H9 (cell line): Measurements from ENCODE around the gene RASGRF2. TPM values are rescaled to one million over a fixed set of nuclear protein-coding genes. Genes with fewer than 3 reads are reported as not detected.
A peak's percentile ranks its signal among the peaks of the same experiment; 100 is the strongest.

ENCODE experiments used
- DNase-seq: peaks from one replicate; pipeline ENCODE4 v3.0.0-alpha.2; 2017
- H2AFZ ChIP-seq: one replicate; pipeline ENCODE4 v1.6.1; 2013; ENCODE audit warnings: mild to moderate bottlenecking, low read length, control low read depth, moderate library complexity
- H2AK5ac ChIP-seq: 2 replicates; pipeline ENCODE4 v1.6.1; 2013; ENCODE audit warnings: low read length, control low read depth, mixed read lengths; ENCODE audit not compliant: insufficient read length
- H2BK120ac ChIP-seq: one replicate; pipeline ENCODE4 v1.6.1; 2013; ENCODE audit warnings: low read depth, mild to moderate bottlenecking, low read length, control low read depth, inconsistent platforms; ENCODE audit not compliant: poor library complexity, severe bottlenecking
- H2BK12ac ChIP-seq: 2 replicates; pipeline ENCODE4 v1.6.1; 2013; ENCODE audit warnings: low read length, control low read depth, mixed read lengths, low read depth; ENCODE audit not compliant: insufficient read length
- H2BK15ac ChIP-seq: 2 replicates; pipeline ENCODE4 v1.6.1; 2013; ENCODE audit warnings: low read depth, low read length, control low read depth
- H2BK20ac ChIP-seq: one replicate; pipeline ENCODE4 v1.6.1; 2013; ENCODE audit warnings: low read depth, mild to moderate bottlenecking, low read length, control low read depth, inconsistent platforms; ENCODE audit not compliant: poor library complexity, severe bottlenecking
- H2BK5ac ChIP-seq: 2 replicates; pipeline ENCODE4 v1.6.1; 2013; ENCODE audit warnings: low read length, control low read depth, mixed read lengths; ENCODE audit not compliant: insufficient read length
- H3K14ac ChIP-seq: 2 replicates; pipeline ENCODE4 v1.6.1; 2013; ENCODE audit warnings: low read length, control low read depth; ENCODE audit not compliant: insufficient read depth
- H3K18ac ChIP-seq: 2 replicates; pipeline ENCODE4 v1.6.1; 2013; ENCODE audit warnings: low read depth, mild to moderate bottlenecking, mixed read lengths, low read length, control low read depth; ENCODE audit not compliant: insufficient read length
- H3K23ac ChIP-seq: 2 replicates; pipeline ENCODE4 v1.6.1; 2013; ENCODE audit warnings: low read length, control low read depth, mixed read lengths, low read depth; ENCODE audit not compliant: insufficient read length
- H3K23me2 ChIP-seq: 2 replicates; pipeline ENCODE4 v1.6.1; 2013; ENCODE audit warnings: low read depth, mild to moderate bottlenecking, mixed read lengths, low read length, control low read depth; ENCODE audit not compliant: insufficient read length, poor library complexity, severe bottlenecking
- H3K27ac ChIP-seq: 2 replicates; pipeline ENCODE4 v1.5.1; 2013; ENCODE audit warnings: low read length, control low read depth, mixed read lengths, low read depth; ENCODE audit not compliant: insufficient read length
- H3K27me3 ChIP-seq: 2 replicates; pipeline ENCODE4 v1.6.1; 2013; ENCODE audit warnings: low read length, control low read depth, inconsistent platforms; ENCODE audit not compliant: insufficient read depth
- H3K4ac ChIP-seq: 2 replicates; pipeline ENCODE4 v1.6.1; 2013; ENCODE audit warnings: low read depth, mild to moderate bottlenecking, control low read depth, inconsistent platforms, low read length, moderate library complexity
- H3K4me1 ChIP-seq: 2 replicates; pipeline ENCODE4 v1.6.1; 2013; ENCODE audit warnings: low read length, control low read depth, inconsistent platforms; ENCODE audit not compliant: insufficient read depth
- H3K4me2 ChIP-seq: 2 replicates; pipeline ENCODE4 v1.6.1; 2013; ENCODE audit warnings: low read length, control low read depth, mixed read lengths; ENCODE audit not compliant: insufficient read length, insufficient read depth
- H3K56ac ChIP-seq: 2 replicates; pipeline ENCODE4 v1.6.1; 2013; ENCODE audit warnings: low read depth, mild to moderate bottlenecking, mixed read lengths, low read length, control low read depth; ENCODE audit not compliant: insufficient read length
- H3K79me1 ChIP-seq: 2 replicates; pipeline ENCODE4 v1.6.1; 2013; ENCODE audit warnings: low read depth, mild to moderate bottlenecking, moderate library complexity, low read length, control low read depth, inconsistent platforms; ENCODE audit not compliant: insufficient read depth, poor library complexity, severe bottlenecking
- H3K79me2 ChIP-seq: 2 replicates; pipeline ENCODE4 v1.6.1; 2013; ENCODE audit warnings: low read length, control low read depth, inconsistent platforms; ENCODE audit not compliant: insufficient read depth
- H3K9ac ChIP-seq: 2 replicates; pipeline ENCODE4 v1.6.1; 2013; ENCODE audit warnings: low read length, control low read depth, mixed read lengths; ENCODE audit not compliant: insufficient read length; ENCODE audit errors: extremely low read depth
- H3K9me3 ChIP-seq: one replicate; pipeline ENCODE4 v1.6.1; 2013; ENCODE audit warnings: low read depth, low read length, inconsistent platforms; ENCODE audit not compliant: control insufficient read depth
- H3T11ph ChIP-seq: one replicate; pipeline ENCODE4 v1.6.1; 2013; ENCODE audit warnings: mild to moderate bottlenecking, low read length, control low read depth, inconsistent platforms
- H4K20me1 ChIP-seq: one replicate; pipeline ENCODE4 v1.6.1; 2013; ENCODE audit not compliant: control insufficient read depth, insufficient read length, insufficient read depth
- H4K5ac ChIP-seq: 2 replicates; pipeline ENCODE4 v1.6.1; 2013; ENCODE audit warnings: low read depth, mild to moderate bottlenecking, mixed read lengths, low read length, control low read depth; ENCODE audit not compliant: insufficient read length
- H4K8ac ChIP-seq: replicated peaks from 2 replicates; pipeline ENCODE4 v1.6.1; 2013; ENCODE audit warnings: low read length, control low read depth, mixed read lengths, low read depth; ENCODE audit not compliant: insufficient read length
- H4K91ac ChIP-seq: 2 replicates; pipeline ENCODE4 v1.6.1; 2013; ENCODE audit warnings: low read depth, mild to moderate bottlenecking, moderate library complexity, mixed read lengths, low read length, control low read depth; ENCODE audit not compliant: insufficient read length
- H3K27ac Mint-ChIP-seq, 3 experiments: 2 replicates in 2 of 3; 3 replicates in 1 of 3; pipeline ENCODE4 v1.8.0; 2020 to 2021; ENCODE audit warnings: mixed read lengths in 3 of 3, mild to moderate bottlenecking in 1 of 3, moderate library complexity in 1 of 3
- H3K27me3 Mint-ChIP-seq: 2 replicates; pipeline ENCODE4 v1.8.0; 2021; ENCODE audit warnings: low read depth, mild to moderate bottlenecking, moderate library complexity, mixed read lengths
- H3K36me3 Mint-ChIP-seq, 3 experiments: 2 replicates in 2 of 3; 3 replicates in 1 of 3; pipeline ENCODE4 v1.8.0; 2020 to 2021; ENCODE audit warnings: low read depth in 3 of 3, mixed read lengths in 3 of 3; ENCODE audit not compliant: insufficient read depth in 1 of 3
- H3K4me1 Mint-ChIP-seq, 2 experiments: 2 replicates each; pipeline ENCODE4 v1.8.0; 2020; ENCODE audit warnings: mixed read lengths in 2 of 2
- H3K4me3 Mint-ChIP-seq, 2 experiments: 2 replicates in 1 of 2; 3 replicates in 1 of 2; pipeline ENCODE4 v1.8.0; 2020 to 2021; ENCODE audit warnings: mild to moderate bottlenecking in 2 of 2, mixed read lengths in 2 of 2, moderate library complexity in 1 of 2
- H3K9me3 Mint-ChIP-seq, 2 experiments: 2 replicates in 1 of 2; 3 replicates in 1 of 2; pipeline ENCODE4 v1.8.0; 2020; ENCODE audit warnings: mild to moderate bottlenecking in 2 of 2, mixed read lengths in 2 of 2, moderate library complexity in 1 of 2
- total RNA-seq: library from RNA; stranded (reverse); gene quantifications from 2 replicates; pipeline ENCODE4 v1.2.1, GENCODE V29; 2021
- TF ChIP-seq, protein P1 (sequence below): fragments of 200-600 bp; sonication (generic); conservative IDR thresholded peaks from 3 replicates; pipeline ENCODE4 v1.8.0; 2021; ENCODE audit warnings: antibody characterized with exemption, mild to moderate bottlenecking

The RASGRF2 gene
- total RNA-seq, 1 experiment from 2014 or later: 13.5 TPM

DNA sequence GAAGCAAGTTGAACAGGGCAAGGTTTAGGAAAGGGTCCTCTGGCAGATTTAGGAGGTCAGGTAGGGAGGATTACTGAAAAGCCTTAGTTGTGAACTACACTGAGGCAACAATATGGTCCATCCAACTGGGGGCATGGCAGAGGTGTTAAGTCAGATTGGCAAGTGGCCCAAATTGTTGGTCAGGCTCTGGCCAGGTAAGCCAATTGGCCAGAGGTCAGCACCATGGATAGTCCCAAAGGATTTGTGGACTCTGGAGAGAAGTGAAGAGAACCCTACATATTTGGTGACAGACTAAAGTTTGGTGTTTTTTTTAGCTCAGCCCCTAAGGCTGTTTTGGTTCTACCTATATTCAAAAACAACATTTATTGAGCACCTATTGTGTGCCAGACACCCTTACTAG is 39.1 kb upstream of the RASGRF2 start:
- Mint-ChIP-seq H3K36me3 (peaks cover 0 to 4% (median 0%) of the 10 kb centered on the region in 3 experiments; a peak in 1 of 7 replicates), H3K9me3 (no peaks in the 10 kb centered on the region), H3K27ac (no peak overlapping the region), H3K4me1 (peaks cover 24 to 27% of the 10 kb centered on the region in 2 experiments), H3K4me3 (no peak overlapping the region), H3K27me3 (no peaks in the 10 kb centered on the region)
- no peak overlapping the region for H4K8ac ChIP-seq
- H3K27me3 ChIP-seq: no peaks in the 10 kb centered on the region
- no peak overlapping the region for H3K4me2 ChIP-seq
- H2BK5ac ChIP-seq: no peak overlapping the region
- H3K4me1 ChIP-seq: peaks cover 2% of the 10 kb centered on the region; the same call in 1 of the 2 replicates
- no peak overlapping the region for H2AK5ac ChIP-seq
- H2BK15ac ChIP-seq: no peak overlapping the region
- H3K9ac ChIP-seq: no peak overlapping the region
- H3K14ac ChIP-seq: no peak overlapping the region
- no peak overlapping the region for H3K23ac ChIP-seq
- H4K5ac ChIP-seq: no peak overlapping the region
- no peaks in the 10 kb centered on the region for H3K79me1 ChIP-seq
- H3T11ph ChIP-seq: no peak overlapping the region
- TF ChIP-seq, protein P1, sequence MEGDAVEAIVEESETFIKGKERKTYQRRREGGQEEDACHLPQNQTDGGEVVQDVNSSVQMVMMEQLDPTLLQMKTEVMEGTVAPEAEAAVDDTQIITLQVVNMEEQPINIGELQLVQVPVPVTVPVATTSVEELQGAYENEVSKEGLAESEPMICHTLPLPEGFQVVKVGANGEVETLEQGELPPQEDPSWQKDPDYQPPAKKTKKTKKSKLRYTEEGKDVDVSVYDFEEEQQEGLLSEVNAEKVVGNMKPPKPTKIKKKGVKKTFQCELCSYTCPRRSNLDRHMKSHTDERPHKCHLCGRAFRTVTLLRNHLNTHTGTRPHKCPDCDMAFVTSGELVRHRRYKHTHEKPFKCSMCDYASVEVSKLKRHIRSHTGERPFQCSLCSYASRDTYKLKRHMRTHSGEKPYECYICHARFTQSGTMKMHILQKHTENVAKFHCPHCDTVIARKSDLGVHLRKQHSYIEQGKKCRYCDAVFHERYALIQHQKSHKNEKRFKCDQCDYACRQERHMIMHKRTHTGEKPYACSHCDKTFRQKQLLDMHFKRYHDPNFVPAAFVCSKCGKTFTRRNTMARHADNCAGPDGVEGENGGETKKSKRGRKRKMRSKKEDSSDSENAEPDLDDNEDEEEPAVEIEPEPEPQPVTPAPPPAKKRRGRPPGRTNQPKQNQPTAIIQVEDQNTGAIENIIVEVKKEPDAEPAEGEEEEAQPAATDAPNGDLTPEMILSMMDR: no peak
- no peak overlapping the region for H2BK20ac ChIP-seq
- no peak overlapping the region for H4K91ac ChIP-seq
- no peaks in the 10 kb centered on the region for H3K23me2 ChIP-seq
- H2BK12ac ChIP-seq: no peak overlapping the region
- H3K27ac ChIP-seq: no peak overlapping the region
- no peak overlapping the region for H2AFZ ChIP-seq
- no peaks in the 10 kb centered on the region for H3K79me2 ChIP-seq
- peak; percentile 54 for DNase-seq
- no peak overlapping the region for H2BK120ac ChIP-seq
- no peak overlapping the region for H3K56ac ChIP-seq
- H3K18ac ChIP-seq: no peak overlapping the region
- no peaks in the 10 kb centered on the region for H4K20me1 ChIP-seq
- no peak overlapping the region for H3K4ac ChIP-seq
- no peaks in the 10 kb centered on the region for H3K9me3 ChIP-seq
